Stimulated activated naive CD8-positive, alpha-beta T cell treated with anti-CD3 and anti-CD28 coated beads, Interleukin-15, Interleukin-2, amounts not matched to agents 100 U/mL and 50 U/mL, for 24 hours (primary cell): ENCODE measurements around the gene STARD3.

ENCODE experiments used
- ATAC-seq: fragments of 150-1000 bp; cut with Tn5 transposase; one replicate; pipeline ENCODE4 v1.10.0; 2021
- DNase-seq: peaks from one replicate; pipeline ENCODE4 v3.0.0; 2021

Gene STARD3

DNA sequence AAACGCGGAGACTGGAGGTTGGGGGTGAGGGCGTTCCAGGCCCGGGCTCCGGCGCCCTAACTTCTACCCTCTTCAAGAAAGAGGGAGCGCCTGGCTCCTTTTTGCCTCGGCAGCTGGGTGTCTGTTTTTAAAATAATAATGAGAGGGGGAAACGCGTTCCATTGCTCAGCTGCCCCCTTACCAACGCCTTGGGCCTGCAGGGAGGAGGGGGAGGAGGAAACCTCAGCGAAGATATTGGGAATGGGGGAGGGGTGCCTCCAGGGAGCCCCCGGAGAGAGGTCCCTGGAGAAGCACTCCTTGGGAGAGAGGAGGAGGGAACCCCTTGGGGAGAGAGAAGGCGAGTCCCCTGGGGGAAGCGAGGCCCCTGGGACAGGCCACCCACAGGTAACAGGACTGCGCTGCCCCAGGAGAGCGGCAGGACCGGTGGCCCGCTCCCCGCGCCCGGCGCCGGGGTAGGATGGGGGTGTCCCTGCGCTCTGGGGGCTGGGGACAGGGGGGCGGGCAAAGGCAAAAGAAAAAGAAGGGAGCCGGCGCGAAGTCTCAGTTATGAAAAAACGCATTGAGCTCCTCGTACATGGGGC is 31.9 kb upstream of the STARD3 start:
- ATAC-seq (no peak), DNase-seq (no peak)

- ATAC-seq (no peak), DNase-seq (no peak)
These were observed 31.2 kb upstream of the STARD3 start for GRCh38 chr17:39605492-39606433.

GRCh38 chr17:39606434-39607056 is 30.4 kb upstream of the STARD3 start:
- DNase-seq (no peak), ATAC-seq (no peak)

- no peak for ATAC-seq
- no peak for DNase-seq
These were observed 29.7 kb upstream of the STARD3 start for GRCh38 chr17:39607057-39607850.

DNA sequence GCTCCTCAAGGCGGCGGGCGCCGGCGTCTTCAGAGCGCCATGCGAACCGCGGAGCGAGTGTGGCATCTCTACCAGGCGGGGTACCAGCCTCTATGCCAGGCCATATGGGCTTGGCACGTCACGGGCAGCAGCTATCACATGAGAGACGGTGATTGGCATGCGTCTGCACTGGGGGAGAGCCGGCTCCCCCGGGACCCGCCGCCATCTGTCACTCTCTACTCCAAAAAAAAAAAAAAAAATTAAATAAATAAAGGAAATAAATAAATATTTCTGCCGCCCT is 29.2 kb upstream of the STARD3 start, which contains the start of gene NEUROD2:
NEUROD2 (minus strand) TSS at position 70 of the 280 bp plus-strand sequence. CDS start 1,321 bp downstream, outside the sequence.
- ATAC-seq, result no peak
- no peak for DNase-seq

- ATAC-seq (no peak), DNase-seq (no peak)
These were observed 28.6 kb upstream of the STARD3 start for GRCh38 chr17:39608142-39608981.

- DNase-seq, result no peak
- ATAC-seq, result no peak
These were observed 27.4 kb upstream of the STARD3 start for GRCh38 chr17:39609416-39610025.

- ATAC-seq, result no peak
- no peak for DNase-seq
These were observed 25.4 kb upstream of the STARD3 start for GRCh38 chr17:39611401-39612112.

DNA sequence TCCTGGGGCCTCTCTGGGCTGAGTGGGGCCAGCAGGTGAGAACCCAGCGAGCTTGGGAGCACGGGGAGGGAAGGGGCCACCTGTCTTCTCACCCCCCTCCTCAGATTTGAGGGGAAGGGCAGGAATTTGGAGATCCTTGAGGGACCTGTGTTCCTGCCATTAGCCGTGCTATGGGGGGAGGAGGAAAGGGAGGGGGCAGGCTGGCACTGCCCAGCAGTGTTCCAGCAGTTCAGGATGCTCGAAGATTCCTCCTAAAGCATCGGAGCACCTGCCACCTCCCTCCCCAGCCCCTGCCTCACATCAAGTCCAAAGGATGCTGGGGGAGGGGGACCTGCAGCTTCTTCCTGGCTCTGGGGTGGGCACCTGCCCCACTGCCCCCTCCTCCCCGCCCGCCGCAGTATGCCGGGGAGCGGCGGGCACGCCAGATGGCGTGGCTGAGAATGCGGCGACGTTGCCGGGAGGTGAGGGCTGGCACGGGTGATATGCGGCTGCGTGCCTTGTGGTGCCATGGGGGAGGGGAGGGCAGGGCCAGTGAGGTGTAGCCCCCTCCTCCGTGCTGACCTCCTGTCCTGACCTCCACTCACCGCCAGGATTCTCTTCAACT is 24.6 kb upstream of the STARD3 start:
- no peak for DNase-seq
- no peak for ATAC-seq

GRCh38 chr17:39612935-39613464 is 23.9 kb upstream of the STARD3 start:
- ATAC-seq, result no peak
- no peak for DNase-seq

DNA sequence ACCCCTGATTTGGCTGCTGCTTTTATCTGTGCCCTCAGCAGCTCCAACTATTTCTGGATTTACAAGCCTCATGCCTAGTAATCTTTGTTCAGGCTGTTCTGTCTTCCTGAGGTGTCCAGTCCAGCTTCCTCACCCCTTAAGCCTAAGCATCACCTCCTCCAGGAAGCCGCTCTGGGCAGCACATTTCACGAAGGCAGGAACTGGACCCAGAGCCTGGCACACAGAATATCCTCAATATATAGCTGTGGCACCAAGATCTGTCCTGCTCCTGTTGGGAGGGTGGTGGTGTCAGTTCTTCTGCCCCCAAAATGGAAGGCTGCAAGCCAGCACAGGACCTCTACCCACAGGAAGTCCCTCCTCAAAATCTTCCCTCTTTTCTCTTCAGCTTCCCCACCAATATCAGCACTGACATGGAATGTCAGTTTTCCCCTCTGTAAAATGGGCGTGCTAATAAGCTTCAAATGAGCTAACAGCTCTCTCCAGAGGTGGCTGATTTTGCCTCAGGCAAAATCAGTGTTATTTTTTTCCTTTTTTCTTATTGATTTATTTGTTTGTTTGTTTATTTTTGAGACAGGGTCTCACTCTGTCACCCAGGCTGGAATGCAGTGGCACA is 22.3 kb upstream of the STARD3 start:
- DNase-seq, result no peak
- no peak for ATAC-seq

DNA sequence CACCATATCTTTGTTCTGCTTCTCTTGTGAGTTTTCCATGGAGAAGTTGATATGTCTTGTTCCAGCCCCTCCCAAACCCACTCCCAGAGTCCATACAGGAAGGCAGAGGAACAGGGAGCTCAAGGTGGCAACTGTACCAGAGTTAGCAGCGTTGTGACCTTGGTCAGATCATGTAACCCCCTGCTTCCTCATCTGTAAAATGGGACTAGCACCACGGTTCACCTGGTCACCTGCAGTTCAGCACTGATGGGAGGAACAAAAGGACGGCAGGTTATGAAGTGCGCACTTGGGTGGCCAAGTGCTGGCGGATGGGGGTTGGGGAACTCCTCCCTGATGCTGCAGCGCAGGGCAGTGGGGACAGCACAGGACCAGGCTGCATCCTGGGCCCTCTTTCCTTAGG is 21.5 kb upstream of the STARD3 start:
- ATAC-seq (no peak), DNase-seq (no peak)

DNA sequence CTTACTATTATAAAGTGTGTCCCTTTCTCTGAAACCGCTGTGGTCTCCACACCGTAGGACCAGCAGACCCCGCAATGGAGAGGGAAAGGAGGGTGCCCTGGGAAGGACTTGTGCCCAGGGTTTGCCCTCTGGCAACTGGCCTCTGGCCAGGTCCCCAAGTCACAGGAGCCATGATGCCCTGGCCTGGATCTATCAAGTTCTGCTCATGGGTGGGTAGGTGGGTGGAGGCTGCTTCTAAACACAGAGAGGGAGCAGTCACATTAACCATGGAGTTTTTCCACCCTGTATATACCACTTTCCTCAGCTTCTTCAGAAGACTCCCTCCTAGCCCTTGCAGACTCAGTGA is 19.9 kb upstream of the STARD3 start:
- ATAC-seq (no peak), DNase-seq (no peak)

- ATAC-seq (peak; percentile 25), DNase-seq (peak; percentile 66)
These were observed 19.3 kb upstream of the STARD3 start for GRCh38 chr17:39617446-39618245.

DNA sequence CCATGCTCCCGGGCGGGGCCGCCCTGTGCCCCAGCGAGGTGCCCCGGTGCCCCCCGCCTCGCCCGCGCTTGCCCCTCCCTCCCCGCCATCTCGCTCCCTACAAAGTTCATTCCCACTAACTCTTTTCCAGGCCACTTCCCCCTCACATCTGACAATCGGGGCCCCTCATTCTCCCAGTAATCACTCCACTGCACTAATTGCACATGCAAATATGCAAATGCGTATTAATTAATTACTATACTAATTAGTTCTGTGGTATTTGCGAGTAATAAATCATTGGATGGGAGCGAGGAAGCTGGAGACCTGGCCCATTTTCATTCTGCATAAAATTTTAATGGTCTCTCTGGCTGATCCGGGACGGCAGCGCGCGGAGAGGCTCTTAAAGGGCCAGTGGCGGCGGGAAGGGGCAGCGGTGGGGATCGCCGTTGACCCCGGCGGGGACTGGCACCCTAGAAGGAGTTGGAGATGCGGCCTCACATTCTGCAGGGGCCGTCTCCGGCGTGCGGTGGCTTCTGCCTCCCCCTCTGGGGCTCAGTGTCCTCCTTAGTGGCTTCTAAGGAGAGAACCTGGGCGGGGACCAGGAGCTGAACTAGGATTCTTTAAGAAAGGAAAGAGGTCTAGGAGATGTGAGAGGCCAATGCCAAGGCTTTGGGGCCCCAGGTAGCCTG is 18.6 kb upstream of the STARD3 start:
- no peak for DNase-seq
- ATAC-seq, result no peak

- DNase-seq, result no peak
- ATAC-seq, result no peak
These were observed 17.8 kb upstream of the STARD3 start for GRCh38 chr17:39618956-39619785.

- DNase-seq (no peak), ATAC-seq (no peak)
These were observed 17.2 kb upstream of the STARD3 start for GRCh38 chr17:39619786-39620101.
